Measurements from ENCODE around the gene SNX30.

Gene SNX30

GRCh38 chr9:112782218-112782617 lies 31.7 kb downstream of the SNX30 start:
- no peak for DNase-seq (ENCODE audit: low read depth in 2 of 3, low spot score in 1 of 3)

GRCh38 chr9:112783551-112783954 lies 33.0 kb downstream of the SNX30 start:
- no peak for DNase-seq (ENCODE audit: low read depth in 2 of 3, low spot score in 1 of 3)

GRCh38 chr9:112784020-112784785 lies 33.6 kb downstream of the SNX30 start:
- DNase-seq (ENCODE audit: low read depth in 2 of 3, low spot score in 1 of 3) = no peak

- no peak for DNase-seq (ENCODE audit: low read depth in 2 of 3, low spot score in 1 of 3)
Measured at GRCh38 chr9:112785986-112786385, 35.4 kb downstream of the SNX30 start.

GRCh38 chr9:112786829-112787520 lies 36.4 kb downstream of the SNX30 start:
- no peak for DNase-seq (ENCODE audit: low read depth in 2 of 3, low spot score in 1 of 3)

- DNase-seq (ENCODE audit: low read depth in 2 of 3, low spot score in 1 of 3) = no peak
Measured at GRCh38 chr9:112787978-112788377, 37.4 kb downstream of the SNX30 start.

GRCh38 chr9:112789473-112789872 lies 38.9 kb downstream of the SNX30 start:
- no peak for DNase-seq (ENCODE audit: low read depth in 2 of 3, low spot score in 1 of 3)

GRCh38 chr9:112789891-112790774 lies 39.6 kb downstream of the SNX30 start:
- DNase-seq (ENCODE audit: low read depth in 2 of 3, low spot score in 1 of 3) = no peak

GRCh38 chr9:112792670-112793069 lies 42.1 kb downstream of the SNX30 start:
- no peak for DNase-seq (ENCODE audit: low read depth in 2 of 3, low spot score in 1 of 3)

- DNase-seq (ENCODE audit: low read depth in 2 of 3, low spot score in 1 of 3) = peak; percentile 68 to 81 (median 71)
Measured at GRCh38 chr9:112793213-112793810, 42.8 kb downstream of the SNX30 start.

GRCh38 chr9:112794731-112795130 lies 44.2 kb downstream of the SNX30 start:
- DNase-seq (ENCODE audit: low read depth in 2 of 3, low spot score in 1 of 3) = no peak

- DNase-seq (ENCODE audit: low read depth in 2 of 3, low spot score in 1 of 3) = no peak
Measured at GRCh38 chr9:112795921-112796320, 45.4 kb downstream of the SNX30 start.

GRCh38 chr9:112796485-112796884 lies 45.9 kb downstream of the SNX30 start:
- DNase-seq (ENCODE audit: low read depth in 2 of 3, low spot score in 1 of 3) = no peak

- no peak for DNase-seq (ENCODE audit: low read depth in 2 of 3, low spot score in 1 of 3)
Measured at GRCh38 chr9:112809351-112809848, 58.8 kb downstream of the SNX30 start.

GRCh38 chr9:112809906-112810305 lies 59.3 kb downstream of the SNX30 start:
- DNase-seq (ENCODE audit: low read depth in 2 of 3, low spot score in 1 of 3) = no peak

- no peak for DNase-seq (ENCODE audit: low read depth in 2 of 3, low spot score in 1 of 3)
Measured at GRCh38 chr9:112810696-112811490, 60.3 kb downstream of the SNX30 start.

GRCh38 chr9:112811518-112811917 lies 61.0 kb downstream of the SNX30 start:
- DNase-seq (ENCODE audit: low read depth in 2 of 3, low spot score in 1 of 3) = no peak

GRCh38 chr9:112815868-112816267 lies 65.3 kb downstream of the SNX30 start:
- no peak for DNase-seq (ENCODE audit: low read depth in 2 of 3, low spot score in 1 of 3)

GRCh38 chr9:112817860-112818203 lies 67.3 kb downstream of the SNX30 start:
- DNase-seq (ENCODE audit: low read depth in 2 of 3, low spot score in 1 of 3) = no peak

Data from stimulated activated CD4-positive, alpha-beta T cell treated with anti-CD3 and anti-CD28 coated beads, Interleukin-12 subunit alpha, Interleukin-12 subunit beta, amount 100 ng/mL, for 48 hours (primary cell).